HuH-7 (cell line): ENCODE data around the gene PLSCR4.

Source experiments
- DNase-seq: peaks from one replicate; pipeline ENCODE4 v3.0.0; 2011; ENCODE audit warnings: low spot score

Gene PLSCR4

GRCh38 chr3:146160964-146161662 is 89.8 kb downstream of the PLSCR4 start, which contains the start of gene PLOD2:
Gene PLOD2 (minus strand): TSS chr3:146161184. CDS start chr3:146160989, 195 bp downstream.
- DNase-seq, result peak; percentile 75

- DNase-seq, result peak; percentile 56
These were observed 90.5 kb downstream of the PLSCR4 start for GRCh38 chr3:146160321-146160963.

GRCh38 chr3:146159616-146160320 is 91.1 kb downstream of the PLSCR4 start:
- DNase-seq, result no peak

GRCh38 chr3:146159037-146159436 is 91.9 kb downstream of the PLSCR4 start:
- no peak for DNase-seq

GRCh38 chr3:146157325-146158060 is 93.4 kb downstream of the PLSCR4 start:
- DNase-seq, result no peak

- DNase-seq, result no peak
These were observed 94.1 kb downstream of the PLSCR4 start for GRCh38 chr3:146156666-146157314.

- DNase-seq, result no peak
These were observed 94.8 kb downstream of the PLSCR4 start for GRCh38 chr3:146156095-146156494.

- DNase-seq, result peak; percentile 18
These were observed 95.9 kb downstream of the PLSCR4 start for GRCh38 chr3:146154995-146155394.

- DNase-seq, result no peak
These were observed 96.6 kb downstream of the PLSCR4 start for GRCh38 chr3:146154316-146154715.

GRCh38 chr3:146153429-146153828 is 97.5 kb downstream of the PLSCR4 start:
- DNase-seq, result no peak

- no peak for DNase-seq
These were observed 98.1 kb downstream of the PLSCR4 start for GRCh38 chr3:146152834-146153233.

GRCh38 chr3:146148468-146148931 is 102.4 kb downstream of the PLSCR4 start:
- no peak for DNase-seq

GRCh38 chr3:146145642-146146041 is 105.3 kb downstream of the PLSCR4 start:
- DNase-seq, result no peak

- no peak for DNase-seq
These were observed 108.1 kb downstream of the PLSCR4 start for GRCh38 chr3:146142757-146143156.
